NCI-H1105 (cell line): ENCODE results near the gene WLS.
"Not testable (repeated sequence)": the region's sequence is repeated elsewhere in the genome, so short reads cannot be mapped to it uniquely, and the experiment has no call there.

Experiments
- DNase-seq: peaks from one replicate; lab custom pipeline; 2025; lab: John Stamatoyannopoulos, UW

Gene WLS

GRCh38 chr1:68232289-68233148 is at the start of gene WLS:
Gene WLS, minus strand, starts transcription at chr1:68232523. Its CDS starts 224 bp downstream, at chr1:68232299.
- DNase-seq, result peak; percentile 79

- no peak for DNase-seq
These were observed 48.0 kb upstream of the WLS start for GRCh38 chr1:68280286-68280685.

- DNase-seq, result no peak
These were observed 47.5 kb upstream of the WLS start for GRCh38 chr1:68279846-68280245.

GRCh38 chr1:68278221-68278620 is 45.9 kb upstream of the WLS start:
- DNase-seq, result no peak

- DNase-seq, result no peak
These were observed 44.1 kb upstream of the WLS start for GRCh38 chr1:68276448-68276847.

- DNase-seq, result no peak
These were observed 41.2 kb upstream of the WLS start for GRCh38 chr1:68273530-68273929.

- DNase-seq, result no peak
These were observed 39.3 kb upstream of the WLS start for GRCh38 chr1:68271596-68271995.

- no peak for DNase-seq
These were observed 38.6 kb upstream of the WLS start for GRCh38 chr1:68270951-68271350.

- DNase-seq, result no peak
These were observed 37.5 kb upstream of the WLS start for GRCh38 chr1:68269637-68270430.

- no peak for DNase-seq
These were observed 36.7 kb upstream of the WLS start for GRCh38 chr1:68268896-68269483.

- not testable (repeated sequence) for DNase-seq
These were observed 24.5 kb upstream of the WLS start for GRCh38 chr1:68256824-68257223.

- DNase-seq, result no peak
These were observed 23.0 kb upstream of the WLS start for GRCh38 chr1:68255301-68255700.

- DNase-seq, result no peak
These were observed 22.4 kb upstream of the WLS start for GRCh38 chr1:68254667-68255226.

- no peak for DNase-seq
These were observed 4.7 kb upstream of the WLS start for GRCh38 chr1:68237040-68237439.

GRCh38 chr1:68234094-68234493 is 1.8 kb upstream of the WLS start:
- DNase-seq, result no peak

- DNase-seq, result no peak
These were observed 879 bp upstream of the WLS start for GRCh38 chr1:68233202-68233601.

GRCh38 chr1:68231627-68232288 is 565 bp downstream of the WLS start:
- peak; percentile 59 for DNase-seq

- DNase-seq, result peak; percentile 16
These were observed 1.3 kb downstream of the WLS start for GRCh38 chr1:68230901-68231626.

- DNase-seq, result no peak
These were observed 1.9 kb downstream of the WLS start for GRCh38 chr1:68230484-68230802.

- peak; percentile 63 for DNase-seq
These were observed 2.5 kb downstream of the WLS start for GRCh38 chr1:68229650-68230483.
